HG03103 (cell line): ENCODE data around the gene RCVRN.

Experiments used
- ATAC-seq: cut with Tn5 transposase; IDR thresholded peaks from one replicate; pipeline ENCODE4 v1.9.1; 2021; ENCODE audit warnings: low read depth; ENCODE audit not compliant: unreplicated experiment

The RCVRN gene

GRCh38 chr17:9905078-9905415, at the start of gene RCVRN:
RCVRN (minus strand) TSS chr17:9905271; CDS start chr17:9905180, 91 bp downstream.
- no peak for ATAC-seq

DNA sequence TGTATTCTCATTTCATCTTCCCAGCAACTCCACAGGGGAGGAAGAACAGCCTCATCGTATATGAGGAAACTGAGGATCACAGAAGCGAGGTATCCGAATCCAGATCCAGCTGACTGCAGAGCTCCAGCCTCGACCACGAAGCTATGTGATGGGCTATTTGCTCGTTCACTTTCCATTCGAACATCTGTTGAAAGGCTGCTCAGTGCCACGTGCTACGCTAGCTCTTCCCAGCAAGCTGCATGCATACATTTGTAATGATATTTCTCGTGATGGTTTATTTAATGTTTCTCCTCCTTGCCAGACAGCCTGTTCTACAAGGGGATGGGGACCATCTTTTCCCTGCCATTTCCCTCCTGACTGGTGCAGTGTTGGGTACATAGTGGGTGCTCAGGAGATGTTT, 48.4 kb upstream of the RCVRN start:
- no peak for ATAC-seq

GRCh38 chr17:9951803-9952202, 46.7 kb upstream of the RCVRN start:
- ATAC-seq: no peak

- ATAC-seq: no peak
Observed at GRCh38 chr17:9948928-9949327, 43.9 kb upstream of the RCVRN start.

GRCh38 chr17:9944704-9945103, 39.6 kb upstream of the RCVRN start:
- ATAC-seq: no peak

DNA sequence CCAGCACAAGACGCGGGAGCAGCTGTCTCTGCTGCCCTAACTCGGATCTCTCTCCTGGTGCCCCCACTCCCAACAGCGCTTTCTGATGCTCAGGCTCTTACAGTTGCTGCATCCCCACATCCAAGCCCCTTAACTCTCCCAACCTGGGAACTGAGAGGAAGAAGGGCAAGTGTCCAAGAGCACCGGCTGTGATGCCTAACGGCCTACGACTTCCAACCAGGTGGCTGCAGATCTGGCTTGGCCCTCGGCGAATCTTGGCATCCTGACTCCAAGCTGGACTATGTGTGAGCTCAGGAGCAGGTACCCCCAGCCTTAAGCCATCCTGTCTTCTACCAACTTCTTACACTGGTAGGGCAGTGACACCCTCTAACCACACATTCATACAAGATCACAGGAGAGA, 38.3 kb upstream of the RCVRN start:
- ATAC-seq: no peak

DNA sequence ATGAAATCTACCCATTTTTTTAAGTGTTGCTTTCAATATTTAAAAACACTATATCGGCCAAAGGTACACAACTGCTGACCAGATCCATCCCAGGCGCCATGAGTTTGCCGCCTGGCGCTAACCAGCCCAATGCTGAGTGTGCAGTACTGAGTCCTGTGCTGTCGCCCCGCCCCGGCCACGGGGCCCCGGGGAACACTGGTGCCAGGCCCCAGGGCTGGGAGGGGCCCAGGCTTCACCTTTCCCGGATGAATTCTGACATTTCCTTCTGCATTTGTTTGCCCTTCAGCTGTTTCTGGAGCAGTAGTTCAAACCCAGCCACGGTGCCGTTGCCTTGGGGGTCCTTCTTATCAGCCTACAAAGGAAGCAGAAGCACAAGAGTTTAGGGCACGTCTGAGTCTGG, 37.8 kb upstream of the RCVRN start:
- no peak for ATAC-seq

DNA sequence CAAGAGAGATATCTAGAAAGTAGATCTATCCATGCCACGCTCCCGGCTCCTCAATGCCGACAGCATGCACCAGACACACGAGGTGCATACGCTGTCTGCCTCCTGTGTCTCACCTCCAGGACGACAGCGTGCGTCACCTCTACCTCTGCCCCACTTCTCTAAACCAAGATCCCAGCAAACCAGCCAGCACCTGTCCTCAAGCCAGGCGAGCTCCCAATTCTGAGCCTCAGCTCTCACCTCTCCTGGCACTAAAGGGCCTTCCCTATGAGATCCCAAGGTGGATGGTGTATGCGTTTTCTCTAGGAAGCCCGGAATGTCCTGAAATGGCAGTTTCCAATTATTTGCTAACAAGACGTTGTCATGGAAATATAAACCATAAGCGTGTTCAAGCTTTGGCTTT, 36.2 kb upstream of the RCVRN start:
- ATAC-seq: no peak

DNA sequence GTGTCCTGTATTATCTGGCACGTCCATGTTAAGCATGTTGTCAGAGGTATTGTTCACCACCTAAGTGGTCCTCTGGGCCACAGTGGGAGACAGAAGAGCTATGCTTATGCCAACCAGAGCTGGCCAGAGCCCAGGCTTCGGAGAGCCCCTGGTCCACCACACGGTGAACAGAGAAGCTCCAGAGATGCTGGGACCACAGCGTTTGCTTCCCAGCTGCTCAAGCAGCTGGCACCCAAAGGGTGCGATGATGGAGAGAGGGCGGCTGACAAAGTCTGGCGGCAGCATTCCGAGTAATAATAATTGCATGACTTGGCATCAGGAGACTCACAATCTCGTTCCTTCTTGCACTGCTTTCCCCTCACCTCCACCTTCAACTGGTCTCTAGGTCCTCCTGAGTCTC, 35.8 kb upstream of the RCVRN start:
- ATAC-seq: no peak

- no peak for ATAC-seq
Observed at GRCh38 chr17:9938764-9939163, 33.7 kb upstream of the RCVRN start.

DNA sequence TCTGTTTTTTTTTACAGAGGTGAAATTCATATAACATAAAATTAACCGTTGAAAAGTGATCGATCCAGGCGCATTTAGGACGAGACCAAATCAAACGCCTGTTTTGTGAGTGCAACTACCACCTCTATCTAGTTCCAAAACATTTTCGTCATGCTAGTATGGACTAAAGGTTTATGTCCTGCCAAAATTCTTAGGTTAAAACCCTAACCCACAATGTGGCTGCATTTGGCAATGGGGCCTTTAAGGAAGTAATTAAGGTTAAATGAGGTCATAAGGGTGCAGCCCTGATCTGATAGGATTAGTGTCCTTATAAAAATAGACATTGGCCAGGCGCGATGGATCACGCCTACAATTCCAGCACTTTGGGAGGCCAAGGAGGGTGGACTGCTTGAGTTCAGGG, 32.8 kb upstream of the RCVRN start:
- no peak for ATAC-seq

GRCh38 chr17:9937241-9937761, 32.2 kb upstream of the RCVRN start:
- ATAC-seq: no peak

DNA sequence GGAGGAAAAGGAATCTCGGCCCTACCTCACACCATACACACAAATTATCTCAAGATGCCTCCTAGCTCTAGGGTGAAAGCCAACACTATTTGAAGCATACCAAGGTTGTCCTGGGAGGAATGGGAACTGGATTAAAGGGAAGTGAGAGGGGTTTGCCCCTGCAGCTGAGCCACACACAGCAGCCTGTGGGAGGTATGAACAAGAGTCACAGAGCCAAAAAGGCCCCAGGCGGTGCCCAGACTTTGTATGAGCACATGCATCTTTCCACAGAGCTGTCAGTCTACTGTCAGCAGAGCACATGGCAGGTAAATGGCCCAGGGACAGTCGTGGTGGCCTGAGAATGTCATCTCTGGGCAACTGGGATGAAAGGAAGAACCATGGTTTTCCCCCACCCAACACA, 31.0 kb upstream of the RCVRN start:
- no peak for ATAC-seq

DNA sequence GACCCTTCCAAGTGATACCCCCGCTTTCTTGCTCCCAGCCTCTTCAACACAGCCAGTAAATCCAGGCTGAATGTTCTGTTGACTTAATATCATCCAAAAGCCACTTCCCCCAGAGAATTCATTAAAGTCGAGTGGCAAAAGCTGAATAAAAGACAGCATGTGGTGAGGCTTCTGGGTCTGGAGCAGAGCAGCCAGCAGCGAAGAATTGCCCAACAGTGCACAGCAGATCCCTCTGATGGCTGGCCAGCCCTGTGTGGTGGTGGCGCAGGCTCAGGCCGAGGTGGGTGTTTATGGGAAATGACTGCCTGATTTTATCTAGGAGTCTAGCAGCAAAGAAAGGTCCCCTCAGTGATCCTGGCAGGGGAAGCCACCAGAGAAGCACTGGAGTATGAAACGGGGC, 30.3 kb upstream of the RCVRN start:
- ATAC-seq: no peak

DNA sequence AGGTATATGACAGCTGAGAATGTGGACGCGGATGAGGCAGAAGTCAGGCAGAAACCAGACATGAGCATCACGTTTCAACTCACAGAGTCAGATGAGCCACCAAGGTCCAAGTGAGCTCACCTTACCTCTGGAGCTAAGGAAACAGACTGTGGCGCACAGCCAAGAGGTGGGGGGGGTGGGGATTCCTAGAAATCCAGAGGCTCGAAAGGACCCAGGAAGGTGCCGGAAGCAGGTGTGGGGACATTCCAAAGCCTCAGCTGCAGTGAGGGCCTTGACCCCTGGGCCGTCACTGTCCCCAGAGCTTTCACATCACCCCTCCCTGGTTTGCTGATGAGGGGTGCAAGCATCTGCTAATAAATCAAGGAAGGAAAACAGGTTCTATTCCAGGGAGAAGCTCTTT, 29.3 kb upstream of the RCVRN start:
- ATAC-seq: no peak

GRCh38 chr17:9932491-9932890, 27.4 kb upstream of the RCVRN start:
- ATAC-seq: no peak

DNA sequence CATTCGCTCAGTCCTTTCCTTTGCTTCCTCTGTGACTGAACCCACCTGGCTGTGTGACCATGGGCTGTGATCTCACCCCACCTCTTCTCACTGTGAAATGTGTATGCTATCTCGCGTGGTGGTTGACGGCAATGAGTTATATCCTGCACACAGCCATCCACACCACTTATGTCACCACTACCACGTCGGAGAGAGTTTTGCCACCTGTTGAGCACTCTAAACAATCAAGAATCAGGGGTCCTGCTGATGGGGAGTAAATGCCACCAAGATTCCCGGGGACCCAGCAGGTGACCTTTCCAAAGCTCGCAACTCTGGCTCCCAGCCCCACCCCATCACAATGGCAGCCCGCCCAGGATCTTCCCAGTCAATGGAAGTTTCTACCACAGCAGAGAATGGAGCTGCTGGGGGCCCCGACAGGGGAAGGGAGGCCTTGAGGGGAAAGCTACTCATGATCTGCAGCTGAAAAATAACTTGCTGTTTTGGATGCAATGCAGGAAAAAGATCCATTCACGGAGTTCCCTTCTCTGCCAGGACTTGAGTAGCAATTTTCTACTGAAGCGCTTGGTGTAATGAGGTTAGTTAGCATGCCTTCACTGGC, 26.2 kb upstream of the RCVRN start:
- ATAC-seq: no peak

DNA sequence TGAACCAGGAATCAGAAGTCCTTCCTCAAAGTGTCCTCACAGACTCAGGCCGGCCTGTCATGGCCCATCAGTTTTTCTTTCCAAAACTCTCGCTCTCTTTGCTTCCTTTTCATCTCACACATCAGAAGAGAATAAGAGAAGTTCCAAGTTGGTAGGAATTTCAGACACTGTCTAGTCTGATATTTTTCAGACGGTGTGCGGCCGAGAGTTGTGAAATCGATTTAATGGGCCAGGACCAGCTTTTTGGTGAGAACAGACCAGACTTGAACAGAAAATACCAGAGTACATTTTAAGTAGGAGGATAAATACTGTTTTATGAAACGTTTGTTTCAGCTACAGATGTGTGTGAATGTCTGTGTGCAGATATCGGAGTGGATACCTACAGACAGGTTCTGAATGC, 24.8 kb upstream of the RCVRN start:
- ATAC-seq: no peak

DNA sequence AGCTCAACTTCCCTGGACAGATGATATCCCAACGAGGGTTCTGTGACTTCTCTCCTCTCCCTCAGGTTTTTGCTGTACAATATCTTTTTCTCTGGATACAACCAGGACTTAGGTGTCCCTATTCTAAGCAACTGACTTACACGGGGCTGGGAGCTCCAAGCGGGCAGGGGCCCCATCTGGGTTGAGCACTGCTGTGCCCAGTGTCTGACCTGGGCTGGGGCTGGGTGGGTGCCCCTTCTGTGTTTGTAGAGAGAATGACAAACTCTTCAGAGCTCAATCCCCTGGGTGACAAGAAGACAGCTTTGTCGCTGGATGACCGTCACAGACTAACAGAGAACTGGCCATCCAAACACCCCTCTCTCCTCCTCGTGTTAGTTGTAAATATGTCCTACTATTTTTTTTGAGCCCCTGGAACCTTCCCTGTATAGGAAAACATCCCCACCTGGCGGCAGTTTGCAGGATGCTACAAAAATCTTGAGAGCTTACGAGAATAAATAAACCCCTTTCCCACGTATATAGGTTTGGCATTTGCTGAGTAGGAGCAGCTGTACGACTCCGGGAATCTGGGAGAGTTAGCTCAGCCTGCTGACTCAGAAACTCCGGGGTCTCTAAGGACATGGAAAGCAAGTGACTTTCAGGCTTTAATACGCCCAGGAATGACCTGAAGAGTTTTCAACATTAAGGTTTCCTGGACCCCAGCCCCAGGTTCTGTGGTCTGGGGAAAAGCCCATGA, 23.7 kb upstream of the RCVRN start:
- no peak for ATAC-seq

DNA sequence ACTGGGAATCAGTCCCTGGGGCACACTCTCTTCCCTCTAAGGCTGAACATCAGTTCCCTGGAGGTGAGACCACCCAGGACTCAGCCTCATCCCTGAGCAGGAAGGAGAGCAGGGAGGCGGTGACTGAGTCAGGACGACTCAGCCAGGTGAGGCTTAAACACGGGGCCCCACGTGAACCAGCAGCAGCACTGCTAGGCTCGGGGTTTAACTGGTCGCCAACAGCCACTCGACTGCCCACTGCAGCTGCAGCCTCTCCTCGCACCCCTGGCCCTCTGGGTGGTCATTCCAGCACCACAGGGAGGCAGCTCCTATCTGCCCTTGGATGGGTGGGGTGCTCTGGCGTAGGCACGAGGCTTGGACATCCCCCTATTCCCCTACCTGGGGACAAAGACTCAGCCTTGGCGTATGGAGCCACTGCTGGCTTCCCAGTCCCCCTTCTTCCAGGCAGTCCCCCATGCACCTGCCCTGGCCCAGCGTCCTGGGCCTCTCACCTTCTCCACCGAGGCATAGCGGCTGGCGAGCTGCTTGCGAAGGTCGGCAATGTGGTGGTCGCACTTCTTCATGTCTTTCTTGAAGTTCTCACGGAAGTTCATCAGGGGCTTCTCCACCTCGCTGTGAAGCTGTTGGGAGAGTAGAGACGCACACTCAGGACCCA, 21.2 kb upstream of the RCVRN start:
- ATAC-seq: no peak

DNA sequence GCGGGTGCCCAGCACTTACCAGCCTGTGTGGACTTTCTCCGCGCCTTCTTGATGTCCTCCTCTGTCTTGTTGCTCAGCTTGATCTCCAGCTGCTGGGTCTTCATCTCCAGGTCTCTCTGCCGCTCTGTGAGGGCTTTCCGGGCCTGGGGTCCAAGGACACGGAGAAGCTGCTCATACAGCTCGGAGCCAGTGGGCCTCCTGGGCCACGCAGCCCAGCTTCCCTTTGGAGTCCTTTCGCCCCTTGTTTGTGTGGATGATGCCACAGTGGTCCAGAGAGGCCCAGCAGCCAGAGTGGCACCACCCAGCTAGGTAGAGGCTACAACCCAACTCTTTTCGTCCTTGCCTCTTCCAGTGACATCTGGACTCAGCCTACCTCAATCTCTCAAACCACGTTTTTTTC, 20.4 kb upstream of the RCVRN start:
- ATAC-seq: no peak

GRCh38 chr17:9924735-9925191, 19.7 kb upstream of the RCVRN start:
- ATAC-seq: peak; percentile 63
